ENCODE measurements around the gene ADD1.

Gene ADD1, protein sequence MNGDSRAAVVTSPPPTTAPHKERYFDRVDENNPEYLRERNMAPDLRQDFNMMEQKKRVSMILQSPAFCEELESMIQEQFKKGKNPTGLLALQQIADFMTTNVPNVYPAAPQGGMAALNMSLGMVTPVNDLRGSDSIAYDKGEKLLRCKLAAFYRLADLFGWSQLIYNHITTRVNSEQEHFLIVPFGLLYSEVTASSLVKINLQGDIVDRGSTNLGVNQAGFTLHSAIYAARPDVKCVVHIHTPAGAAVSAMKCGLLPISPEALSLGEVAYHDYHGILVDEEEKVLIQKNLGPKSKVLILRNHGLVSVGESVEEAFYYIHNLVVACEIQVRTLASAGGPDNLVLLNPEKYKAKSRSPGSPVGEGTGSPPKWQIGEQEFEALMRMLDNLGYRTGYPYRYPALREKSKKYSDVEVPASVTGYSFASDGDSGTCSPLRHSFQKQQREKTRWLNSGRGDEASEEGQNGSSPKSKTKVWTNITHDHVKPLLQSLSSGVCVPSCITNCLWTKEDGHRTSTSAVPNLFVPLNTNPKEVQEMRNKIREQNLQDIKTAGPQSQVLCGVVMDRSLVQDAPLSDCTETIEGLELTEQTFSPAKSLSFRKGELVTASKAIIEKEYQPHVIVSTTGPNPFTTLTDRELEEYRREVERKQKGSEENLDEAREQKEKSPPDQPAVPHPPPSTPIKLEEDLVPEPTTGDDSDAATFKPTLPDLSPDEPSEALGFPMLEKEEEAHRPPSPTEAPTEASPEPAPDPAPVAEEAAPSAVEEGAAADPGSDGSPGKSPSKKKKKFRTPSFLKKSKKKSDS
- total RNA-seq: 284 to 409 (median 347) reads per million in 4 experiments

DNA sequence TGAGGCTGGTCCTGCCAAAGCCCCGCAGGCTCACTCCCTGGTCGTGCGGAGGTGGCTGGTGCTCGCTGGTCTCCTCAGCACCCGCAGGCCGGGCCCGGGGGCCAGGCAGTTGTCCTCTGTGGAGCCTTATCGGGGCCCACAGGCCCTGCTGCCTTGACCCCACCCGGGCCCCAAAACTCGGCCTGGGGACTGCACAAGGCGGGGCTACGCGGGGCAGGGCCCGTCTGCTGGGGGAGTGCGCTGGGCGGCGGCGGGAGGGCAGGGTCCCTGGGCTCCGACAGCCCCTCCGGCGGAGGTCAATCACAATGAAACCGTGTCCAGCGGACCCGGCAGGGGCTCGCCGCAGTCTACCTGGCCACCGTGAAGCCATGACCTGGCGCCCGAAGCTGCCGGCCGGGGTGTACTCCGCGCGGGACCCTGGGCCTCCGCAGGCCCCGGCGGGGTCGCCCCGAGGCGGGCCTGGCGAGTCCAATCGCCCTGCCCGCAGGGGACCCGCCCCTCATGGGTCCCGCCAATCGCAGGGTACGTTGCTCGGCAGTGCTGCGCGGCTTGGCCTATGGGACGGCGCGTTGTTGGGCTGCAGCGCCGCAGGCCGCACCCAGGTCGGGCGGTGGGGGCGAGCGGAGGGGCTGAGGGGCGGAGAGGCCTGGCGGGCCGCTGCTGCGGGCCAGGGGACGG is at the start of gene ADD1:
Gene ADD1 (plus strand): TSS at position 582 of the 678 bp plus-strand sequence. CDS start 32,072 bp downstream, outside the sequence.
- peak; percentile 89 for DNase-seq

GRCh38 chr4:2794486-2795299 is 49.0 kb upstream of the ADD1 start:
- no peak for DNase-seq

- no peak for DNase-seq
Measured at GRCh38 chr4:2795300-2795892, 48.2 kb upstream of the ADD1 start.

- no peak for DNase-seq
Measured at GRCh38 chr4:2795893-2796848, 47.5 kb upstream of the ADD1 start.

DNA sequence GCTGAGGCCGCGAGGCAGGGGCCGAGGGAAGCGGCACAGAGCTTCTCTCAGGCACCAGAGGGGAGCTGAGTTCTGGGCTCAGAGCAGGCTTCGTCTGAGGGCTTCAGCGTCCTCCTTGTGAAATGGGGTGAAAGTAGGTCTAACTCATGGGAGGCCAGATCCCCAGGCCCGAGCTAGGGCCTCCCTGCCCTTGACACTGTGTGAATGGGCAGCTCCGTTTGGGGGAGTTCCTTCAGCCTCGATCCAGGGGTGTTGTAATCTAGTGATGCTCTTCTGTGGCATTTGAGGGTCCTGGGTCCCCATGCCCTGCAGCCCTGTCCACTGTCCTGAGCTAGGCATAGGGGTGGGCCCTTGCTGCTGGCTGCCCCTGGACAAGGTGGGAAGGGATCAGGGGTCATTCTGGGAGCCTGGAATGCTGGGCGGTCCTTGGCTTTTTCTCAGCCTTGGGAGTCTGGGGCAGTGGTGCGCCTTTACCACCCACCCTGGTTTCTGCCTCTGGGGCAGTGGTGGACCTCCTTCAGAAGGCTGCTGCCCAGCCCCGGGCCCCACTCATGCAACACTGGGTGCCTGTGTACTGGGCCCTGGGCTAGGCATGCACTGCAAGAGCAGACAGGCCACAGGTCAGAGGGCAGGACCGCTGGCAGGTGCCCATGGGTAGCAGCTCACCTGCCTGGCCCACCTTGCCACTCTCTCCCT is 46.6 kb upstream of the ADD1 start:
- no peak for DNase-seq

DNA sequence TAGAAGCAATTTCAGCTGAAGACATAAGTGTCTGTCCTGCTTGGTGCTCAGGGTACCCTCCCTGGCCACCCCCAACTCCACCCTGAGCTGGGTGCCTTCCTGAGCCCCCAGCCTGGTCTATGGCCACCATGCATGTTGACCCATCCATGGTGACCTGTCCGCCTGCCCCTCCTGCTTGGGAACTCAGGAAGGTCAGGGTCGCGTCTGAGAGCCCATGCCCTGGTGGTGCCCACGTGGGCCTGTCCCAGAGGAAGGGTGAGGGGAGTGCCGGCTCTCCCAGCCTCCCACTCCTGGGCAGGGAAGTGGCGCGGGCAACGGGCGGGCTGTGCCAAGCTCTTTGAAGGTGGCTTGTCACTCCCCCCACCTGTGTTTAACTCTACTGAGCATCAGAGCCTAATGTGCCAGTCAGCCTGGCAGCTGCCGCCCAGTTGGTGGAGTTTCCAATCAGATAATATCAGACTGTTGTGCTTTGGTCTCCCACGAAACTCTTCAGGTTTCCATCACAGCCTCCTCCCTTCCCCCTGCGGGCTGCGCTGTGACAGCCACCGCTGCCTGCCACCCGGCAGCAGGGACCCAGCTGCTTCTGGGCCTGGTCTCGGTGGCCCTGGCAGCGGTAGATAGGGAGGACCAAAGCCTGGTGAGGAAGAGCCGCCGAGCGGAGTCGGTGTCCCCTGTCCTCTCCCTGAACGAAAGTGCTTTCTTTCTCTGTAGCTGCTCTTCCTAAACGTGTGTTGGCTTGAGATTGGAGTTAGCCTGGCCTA is 45.9 kb upstream of the ADD1 start:
- DNase-seq: no peak

GRCh38 chr4:2798399-2799223 is 45.0 kb upstream of the ADD1 start:
- no peak for DNase-seq

DNA sequence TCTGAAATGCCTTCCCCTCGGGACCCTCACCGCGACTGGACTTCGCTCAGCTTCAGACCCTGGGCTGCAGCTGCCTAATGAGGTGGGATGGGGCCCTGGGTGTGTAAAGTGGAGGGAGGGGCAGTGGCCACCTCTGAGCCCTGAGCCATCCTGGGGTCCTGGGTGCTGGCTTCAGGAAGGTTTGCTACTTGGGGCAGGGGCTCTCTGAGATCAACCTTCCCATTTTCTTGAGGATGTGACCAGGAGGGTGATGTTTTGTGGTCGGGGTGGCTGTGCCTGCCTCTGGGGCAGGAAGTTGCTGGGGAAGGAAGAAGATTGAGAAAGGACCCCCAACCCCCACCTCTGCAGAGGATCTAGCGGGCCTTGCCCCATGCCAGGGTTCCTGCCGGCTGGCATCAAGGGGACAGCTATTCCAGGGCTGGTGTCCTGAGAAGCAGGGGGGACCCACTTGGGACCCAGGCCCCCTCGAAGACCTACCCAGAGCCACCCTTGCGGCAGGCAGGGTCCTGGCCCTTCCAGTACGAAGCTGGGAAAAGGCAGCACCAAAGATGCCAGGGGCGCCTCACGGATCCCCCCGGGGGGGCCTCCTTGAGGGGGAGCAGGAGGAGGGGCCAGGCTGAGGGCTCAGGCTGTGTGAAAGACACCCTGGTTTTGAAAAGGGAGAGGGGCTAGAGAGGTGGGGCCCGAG is 44.3 kb upstream of the ADD1 start:
- DNase-seq: no peak

GRCh38 chr4:2799971-2800690 is 43.5 kb upstream of the ADD1 start:
- DNase-seq: no peak

GRCh38 chr4:2800691-2801596 is 42.7 kb upstream of the ADD1 start:
- DNase-seq: no peak

- DNase-seq: no peak
Measured at GRCh38 chr4:2802618-2803531, 40.8 kb upstream of the ADD1 start.

GRCh38 chr4:2803624-2804448 is 39.8 kb upstream of the ADD1 start:
- DNase-seq: no peak

DNA sequence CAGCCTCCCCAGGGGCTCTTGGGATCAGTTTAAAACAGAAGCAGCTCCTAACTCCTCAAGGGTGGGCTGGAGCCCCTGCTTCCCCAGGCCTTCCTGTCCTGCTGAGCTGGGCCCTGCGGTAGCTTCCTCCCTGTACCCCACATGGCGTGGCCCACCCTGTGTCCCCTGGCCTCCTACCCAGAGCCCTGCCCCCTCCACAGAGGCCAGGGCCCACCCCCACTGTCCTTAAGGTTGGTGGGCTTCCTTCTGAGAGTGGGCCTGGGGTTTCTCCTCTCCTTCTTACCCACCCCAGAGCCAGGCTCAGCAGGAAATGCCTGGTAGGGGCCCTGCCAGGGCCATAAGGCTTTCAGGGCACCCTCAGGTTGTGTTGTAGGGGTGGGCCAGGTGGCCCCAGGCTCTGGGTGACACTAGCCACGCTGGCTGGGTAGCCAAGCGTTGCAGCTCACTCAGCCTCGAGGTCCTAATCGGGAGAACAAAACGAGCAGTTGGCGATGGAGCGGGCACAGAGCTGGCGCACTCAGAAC is 39.1 kb upstream of the ADD1 start:
- DNase-seq: no peak

Data from effector CD8-positive, alpha-beta T cell (primary cell).